ENCODE measurements around the gene KRTAP2-2.

DNA sequence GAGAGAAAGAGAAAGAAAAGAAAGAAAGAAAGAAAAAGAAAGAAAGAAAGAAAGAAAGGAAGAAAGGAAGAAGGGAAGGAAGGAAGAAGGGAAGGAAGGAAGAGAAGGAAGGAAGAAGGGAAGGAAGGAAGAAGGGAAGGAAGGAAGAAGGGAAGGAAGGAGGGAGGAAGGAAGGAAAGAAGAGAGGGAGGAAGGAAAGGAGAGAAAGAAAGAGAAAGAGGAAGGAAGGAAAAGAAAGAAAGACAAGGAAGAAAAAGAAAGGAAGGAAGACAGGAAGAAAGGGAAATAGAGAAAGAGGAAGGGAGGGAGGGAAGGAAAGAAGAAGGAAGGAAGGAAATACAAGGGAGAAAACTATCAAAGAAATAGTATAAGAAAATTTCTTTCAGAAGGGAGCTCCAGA is 21.8 kb upstream of the KRTAP2-2 start:
- TF ChIP-seq, protein P1, sequence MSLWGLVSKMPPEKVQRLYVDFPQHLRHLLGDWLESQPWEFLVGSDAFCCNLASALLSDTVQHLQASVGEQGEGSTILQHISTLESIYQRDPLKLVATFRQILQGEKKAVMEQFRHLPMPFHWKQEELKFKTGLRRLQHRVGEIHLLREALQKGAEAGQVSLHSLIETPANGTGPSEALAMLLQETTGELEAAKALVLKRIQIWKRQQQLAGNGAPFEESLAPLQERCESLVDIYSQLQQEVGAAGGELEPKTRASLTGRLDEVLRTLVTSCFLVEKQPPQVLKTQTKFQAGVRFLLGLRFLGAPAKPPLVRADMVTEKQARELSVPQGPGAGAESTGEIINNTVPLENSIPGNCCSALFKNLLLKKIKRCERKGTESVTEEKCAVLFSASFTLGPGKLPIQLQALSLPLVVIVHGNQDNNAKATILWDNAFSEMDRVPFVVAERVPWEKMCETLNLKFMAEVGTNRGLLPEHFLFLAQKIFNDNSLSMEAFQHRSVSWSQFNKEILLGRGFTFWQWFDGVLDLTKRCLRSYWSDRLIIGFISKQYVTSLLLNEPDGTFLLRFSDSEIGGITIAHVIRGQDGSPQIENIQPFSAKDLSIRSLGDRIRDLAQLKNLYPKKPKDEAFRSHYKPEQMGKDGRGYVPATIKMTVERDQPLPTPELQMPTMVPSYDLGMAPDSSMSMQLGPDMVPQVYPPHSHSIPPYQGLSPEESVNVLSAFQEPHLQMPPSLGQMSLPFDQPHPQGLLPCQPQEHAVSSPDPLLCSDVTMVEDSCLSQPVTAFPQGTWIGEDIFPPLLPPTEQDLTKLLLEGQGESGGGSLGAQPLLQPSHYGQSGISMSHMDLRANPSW (CRISPR knock-in tag; conservative IDR thresholded peaks at IDR 0.05; ENCODE audit: low read depth) = no peak
- TF ChIP-seq, protein P2, sequence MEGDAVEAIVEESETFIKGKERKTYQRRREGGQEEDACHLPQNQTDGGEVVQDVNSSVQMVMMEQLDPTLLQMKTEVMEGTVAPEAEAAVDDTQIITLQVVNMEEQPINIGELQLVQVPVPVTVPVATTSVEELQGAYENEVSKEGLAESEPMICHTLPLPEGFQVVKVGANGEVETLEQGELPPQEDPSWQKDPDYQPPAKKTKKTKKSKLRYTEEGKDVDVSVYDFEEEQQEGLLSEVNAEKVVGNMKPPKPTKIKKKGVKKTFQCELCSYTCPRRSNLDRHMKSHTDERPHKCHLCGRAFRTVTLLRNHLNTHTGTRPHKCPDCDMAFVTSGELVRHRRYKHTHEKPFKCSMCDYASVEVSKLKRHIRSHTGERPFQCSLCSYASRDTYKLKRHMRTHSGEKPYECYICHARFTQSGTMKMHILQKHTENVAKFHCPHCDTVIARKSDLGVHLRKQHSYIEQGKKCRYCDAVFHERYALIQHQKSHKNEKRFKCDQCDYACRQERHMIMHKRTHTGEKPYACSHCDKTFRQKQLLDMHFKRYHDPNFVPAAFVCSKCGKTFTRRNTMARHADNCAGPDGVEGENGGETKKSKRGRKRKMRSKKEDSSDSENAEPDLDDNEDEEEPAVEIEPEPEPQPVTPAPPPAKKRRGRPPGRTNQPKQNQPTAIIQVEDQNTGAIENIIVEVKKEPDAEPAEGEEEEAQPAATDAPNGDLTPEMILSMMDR (IDR thresholded peaks at IDR 0.05) = no peak
- TF ChIP-seq TP53 (CRISPR knock-in tag; IDR thresholded peaks at IDR 0.05) = no peak
